HCT116 (cell line): ENCODE data around the gene C1orf105. TPM values are rescaled to one million over a fixed set of nuclear protein-coding genes. Genes with fewer than 3 reads are reported as not detected.

Source experiments
- ATAC-seq: fragments of 200-7000 bp; cut with Tn5 transposase; 2 replicates; pipeline ENCODE4 v1.9.1; 2020; ENCODE audit warnings: mild to moderate bottlenecking, moderate library complexity
- BruUV-seq: library from RNA; stranded (reverse); fragments of 400-500 nt; replicated peaks from 2 replicates; lab custom pipeline; 2021; lab: Mats Ljungman, UMichigan
- CTCF ChIA-PET: fragments of 300-600 bp; sonication (Branson Sonifier 250); formaldehyde crosslinking; loops from one replicate; lab custom pipeline; 2021; ENCODE audit warnings: antibody characterized with exemption; lab: Charles Lee
- POLR2A ChIA-PET: fragments of 300-600, 350-600 bp; sonication (Branson Sonifier 250); formaldehyde crosslinking; loops from one replicate; lab custom pipeline; 2021; ENCODE audit warnings: antibody characterized with exemption; lab: Charles Lee
- RAD21 ChIA-PET, 2 experiments: fragments of 300-600 bp; sonication (Branson Sonifier 250); formaldehyde crosslinking; loops; one replicate each; lab custom pipeline; 2023; ENCODE audit warnings: low total read pairs in 2 of 2; ENCODE audit not compliant: uncharacterized antibody in 2 of 2, unreplicated experiment in 2 of 2, low non-redundant PET in 1 of 2; lab: Charles Lee
- DNase-seq: peaks from one replicate; pipeline ENCODE4 v3.0.0-alpha.2; 2010; ENCODE audit warnings: low read depth, low spot score
- H2AFZ ChIP-seq: fragments of 200-600 bp; shearing (Covaris generic), sonication (generic); 2 replicates; pipeline ENCODE4 v1.6.1; 2017; ENCODE audit warnings: low read depth, mixed run types, mixed read lengths, antibody characterized with exemption, low read length; ENCODE audit not compliant: poor library complexity, severe bottlenecking
- H3K27ac ChIP-seq: 2 replicates; pipeline ENCODE4 v1.5.1; 2012; ENCODE audit warnings: low read depth, low read length
- H3K27me3 ChIP-seq: fragments of 200-600 bp; sonication (generic); 2 replicates; pipeline ENCODE4 v1.6.1; 2016; ENCODE audit warnings: mixed run types, low read length, mixed read lengths; ENCODE audit not compliant: insufficient read depth
- H3K36me3 ChIP-seq, 2 experiments: fragments of 200-500 bp in 1 of 2; fragments of 200-600 bp in 1 of 2; sonication (Bioruptor generic) in 1 of 2; sonication (generic) in 1 of 2; 2 replicates each; pipeline versions ENCODE4 v1.5.1 to v1.6.1; 2014 to 2016; ENCODE audit warnings: low read length in 2 of 2, inconsistent platforms in 1 of 2, mixed read lengths in 1 of 2, mixed run types in 1 of 2; ENCODE audit not compliant: insufficient read depth in 2 of 2, control insufficient read depth in 1 of 2
- H3K4me1 ChIP-seq, 2 experiments: fragments of 200-600 bp in 1 of 2; sonication (generic) in 1 of 2; 2 replicates each; pipeline versions ENCODE4 v1.5.1 to v1.6.1; 2012 to 2017; ENCODE audit warnings: low read length in 2 of 2, inconsistent platforms in 1 of 2, mild to moderate bottlenecking in 1 of 2, mixed read lengths in 1 of 2, mixed run types in 1 of 2, moderate library complexity in 1 of 2; ENCODE audit not compliant: insufficient read depth in 2 of 2, control insufficient read depth in 1 of 2
- H3K4me2 ChIP-seq: fragments of 200-600 bp; sonication (generic); 2 replicates; pipeline ENCODE4 v1.6.1; 2017; ENCODE audit warnings: mixed run types, low read length, mixed read lengths
- H3K4me3 ChIP-seq, 2 experiments: fragments of 200-600 bp in 1 of 2; sonication (generic) in 1 of 2; replicated peaks in 1 of 2; 2 replicates each; pipeline ENCODE4 v1.5.1; 2011 to 2016; ENCODE audit warnings: low read length in 2 of 2, control low read depth in 1 of 2, low read depth in 1 of 2, mild to moderate bottlenecking in 1 of 2, mixed read lengths in 1 of 2, mixed run types in 1 of 2
- H3K79me2 ChIP-seq: fragments of 200-600 bp; sonication (generic); 2 replicates; pipeline ENCODE4 v1.6.1; 2017; ENCODE audit warnings: mild to moderate bottlenecking, mixed run types, low read length, moderate library complexity, mixed read lengths; ENCODE audit not compliant: insufficient read depth
- H3K9ac ChIP-seq: fragments of 200-600 bp; sonication (generic); 2 replicates; pipeline ENCODE4 v1.6.1; 2016; ENCODE audit warnings: low read length, mixed read lengths
- H3K9me2 ChIP-seq: fragments of 200-600 bp; sonication (generic), shearing (Covaris generic); 2 replicates; pipeline ENCODE4 v1.6.1; 2017; ENCODE audit warnings: mixed run types, mild to moderate bottlenecking, moderate library complexity; ENCODE audit not compliant: insufficient read depth
- H3K9me3 ChIP-seq, 2 experiments: fragments of 200-500 bp in 1 of 2; fragments of 200-600 bp in 1 of 2; sonication (Bioruptor generic) in 1 of 2; sonication (generic) in 1 of 2; 2 replicates each; pipeline ENCODE4 v1.6.1; 2014 to 2017; ENCODE audit warnings: low read length in 2 of 2, mixed read lengths in 2 of 2, inconsistent platforms in 1 of 2, low read depth in 1 of 2, mild to moderate bottlenecking in 1 of 2, mixed run types in 1 of 2, moderate library complexity in 1 of 2; ENCODE audit not compliant: control insufficient read depth in 1 of 2, insufficient read depth in 1 of 2
- H4K20me1 ChIP-seq: fragments of 200-600 bp; sonication (generic), shearing (Covaris generic); 2 replicates; pipeline ENCODE4 v1.6.1; 2017; ENCODE audit warnings: mixed run types, mild to moderate bottlenecking, moderate library complexity; ENCODE audit not compliant: insufficient read depth
- ATF3 ChIP-seq: IDR thresholded peaks from 2 replicates; pipeline ENCODE4 v1.6.1; 2012
- CEBPB ChIP-seq: IDR thresholded peaks from 2 replicates; pipeline ENCODE4 v1.6.1; 2012; ENCODE audit warnings: low read depth
- ELF1 ChIP-seq: IDR thresholded peaks from 2 replicates; pipeline ENCODE4 v1.6.1; 2012; ENCODE audit warnings: low read depth, borderline replicate concordance
- EZH2phosphoT487 ChIP-seq: fragments of 200-600 bp; IDR thresholded peaks from 2 replicates; pipeline ENCODE4 v1.6.1; 2018; ENCODE audit warnings: antibody characterized with exemption, borderline replicate concordance
- FOSL1 ChIP-seq: IDR thresholded peaks from 2 replicates; pipeline ENCODE4 v1.6.1; 2012; ENCODE audit warnings: low read depth
- JUND ChIP-seq: IDR thresholded peaks from 2 replicates; pipeline ENCODE4 v1.6.1; 2012
- MAX ChIP-seq: IDR thresholded peaks from 2 replicates; pipeline ENCODE4 v1.6.1; 2012
- POLR2AphosphoS5 ChIP-seq: IDR thresholded peaks from 2 replicates; pipeline ENCODE4 v1.6.1; 2011; ENCODE audit warnings: mild to moderate bottlenecking, low read depth, low read length, moderate library complexity
- REST ChIP-seq: IDR thresholded peaks from 2 replicates; pipeline ENCODE4 v1.6.1; 2012; ENCODE audit warnings: low read depth
- SIN3A ChIP-seq: IDR thresholded peaks from 2 replicates; pipeline ENCODE4 v1.6.1; 2012; ENCODE audit warnings: low read depth
- SP1 ChIP-seq: IDR thresholded peaks from 2 replicates; pipeline ENCODE4 v1.6.1; 2012; ENCODE audit warnings: low read depth
- SRF ChIP-seq: IDR thresholded peaks from 2 replicates; pipeline ENCODE4 v1.6.1; 2012; ENCODE audit warnings: low read depth
- TCF7L2 ChIP-seq: IDR thresholded peaks from 2 replicates; pipeline ENCODE4 v1.7.0; 2011; ENCODE audit warnings: borderline replicate concordance, inconsistent platforms; ENCODE audit not compliant: insufficient read depth, insufficient read length; ENCODE audit errors: extremely low read depth
- YY1 ChIP-seq: IDR thresholded peaks from 2 replicates; pipeline ENCODE4 v1.6.1; 2011; ENCODE audit warnings: low read length, low read depth, moderate library complexity, mild to moderate bottlenecking; ENCODE audit not compliant: insufficient replicate concordance; ENCODE audit errors: extremely low read depth
- ZFX ChIP-seq: fragments of 450-650 bp; IDR thresholded peaks from 2 replicates; pipeline ENCODE4 v1.6.1; 2017
- ZNF274 ChIP-seq: fragments of 200-500 bp; sonication (Bioruptor generic); IDR thresholded peaks from 2 replicates; pipeline ENCODE4 v1.6.1; 2014; ENCODE audit warnings: mild to moderate bottlenecking, low read depth, low read length, inconsistent platforms
- intact Hi-C: fragments of 100-400 bp; cut with micrococcal nuclease; formaldehyde crosslinking; loops from 2 replicates; pipeline ENCODE4 v1.10.0; 2022
- total RNA-seq: library from RNA; stranded (reverse); gene quantifications from one replicate; pipeline ENCODE4 v1.2.1, GENCODE V29; 2021; ENCODE audit not compliant: unreplicated experiment
- TF ChIP-seq, protein P1 (sequence below), 3 experiments: fragments of 200-600 bp in 1 of 3; sonication (generic) in 1 of 3; IDR thresholded peaks in 2 of 3; conservative IDR thresholded peaks in 1 of 3; 2 replicates each; pipeline ENCODE4 v1.5.1; 2012 to 2017; ENCODE audit warnings: low read depth in 2 of 3, low read length in 2 of 3, antibody characterized with exemption in 1 of 3, borderline replicate concordance in 1 of 3, control low read depth in 1 of 3, mild to moderate bottlenecking in 1 of 3, mixed read lengths in 1 of 3, mixed run types in 1 of 3, moderate library complexity in 1 of 3; ENCODE audit not compliant: insufficient read depth in 1 of 3

The C1orf105 gene
- total RNA-seq, 1 experiment from 2014 or later: not detected

- Histone ChIP-seq H3K9ac (no peak overlapping the region), H3K36me3 (no peaks in the 10 kb centered on the region), H3K27ac (no peak overlapping the region), H2AFZ (no peak overlapping the region), H3K27me3 (no peaks in the 10 kb centered on the region), H4K20me1 (no peaks in the 10 kb centered on the region), H3K9me3 (no peaks in the 10 kb centered on the region), H3K4me3 (no peak overlapping the region), H3K9me2 (no peaks in the 10 kb centered on the region)
- RAD21 ChIA-PET: no interaction called here
- no peak for DNase-seq
- BruUV-seq: no TSS peak
- CTCF ChIA-PET: no interaction called here
- POLR2A ChIA-PET: no interaction called here
- ATAC-seq: no peak
- intact Hi-C loops: no loop called here
- no peak for TF ChIP-seq SRF
- no peak for TF ChIP-seq ATF3
- TF ChIP-seq YY1: no peak
- TF ChIP-seq FOSL1: no peak
- no peak for TF ChIP-seq EZH2phosphoT487
- no peak for TF ChIP-seq TCF7L2
- TF ChIP-seq CEBPB: no peak
- no peak for TF ChIP-seq ZFX
- TF ChIP-seq ELF1: no peak
- TF ChIP-seq, all 23 proteins: peak for 0
- H3K4me1 ChIP-seq: no peaks in the 10 kb centered on the region
- H3K79me2 ChIP-seq: no peaks in the 10 kb centered on the region
- H3K4me2 ChIP-seq: no peak overlapping the region
These were observed 4.9 kb downstream of the C1orf105 start for GRCh38 chr1:172425339-172425738.

GRCh38 chr1:172427191-172427590, 6.7 kb downstream of the C1orf105 start:
- no peaks in the 10 kb centered on the region for H3K4me1 ChIP-seq
- DNase-seq (no peak), ATAC-seq (no peak)
- H3K4me3 ChIP-seq: no peak overlapping the region
- H4K20me1 ChIP-seq: no peaks in the 10 kb centered on the region
- no peaks in the 10 kb centered on the region for H3K9me2 ChIP-seq
- intact Hi-C loops: no loop called here
- H3K27me3 ChIP-seq: no peaks in the 10 kb centered on the region
- H3K36me3 ChIP-seq: no peaks in the 10 kb centered on the region
- H3K9me3 ChIP-seq: no peaks in the 10 kb centered on the region
- no peak overlapping the region for H3K9ac ChIP-seq
- H3K79me2 ChIP-seq: no peaks in the 10 kb centered on the region
- ChIA-PET RAD21 (no interaction called here), CTCF (no interaction called here), POLR2A (no interaction called here)
- no peak overlapping the region for H3K27ac ChIP-seq
- H2AFZ ChIP-seq: no peak overlapping the region
- no peak overlapping the region for H3K4me2 ChIP-seq
- BruUV-seq: no TSS peak
- TF ChIP-seq MAX: no peak
- TF ChIP-seq TCF7L2: no peak
- TF ChIP-seq REST: no peak
- TF ChIP-seq ZNF274: no peak
- TF ChIP-seq, protein P1, sequence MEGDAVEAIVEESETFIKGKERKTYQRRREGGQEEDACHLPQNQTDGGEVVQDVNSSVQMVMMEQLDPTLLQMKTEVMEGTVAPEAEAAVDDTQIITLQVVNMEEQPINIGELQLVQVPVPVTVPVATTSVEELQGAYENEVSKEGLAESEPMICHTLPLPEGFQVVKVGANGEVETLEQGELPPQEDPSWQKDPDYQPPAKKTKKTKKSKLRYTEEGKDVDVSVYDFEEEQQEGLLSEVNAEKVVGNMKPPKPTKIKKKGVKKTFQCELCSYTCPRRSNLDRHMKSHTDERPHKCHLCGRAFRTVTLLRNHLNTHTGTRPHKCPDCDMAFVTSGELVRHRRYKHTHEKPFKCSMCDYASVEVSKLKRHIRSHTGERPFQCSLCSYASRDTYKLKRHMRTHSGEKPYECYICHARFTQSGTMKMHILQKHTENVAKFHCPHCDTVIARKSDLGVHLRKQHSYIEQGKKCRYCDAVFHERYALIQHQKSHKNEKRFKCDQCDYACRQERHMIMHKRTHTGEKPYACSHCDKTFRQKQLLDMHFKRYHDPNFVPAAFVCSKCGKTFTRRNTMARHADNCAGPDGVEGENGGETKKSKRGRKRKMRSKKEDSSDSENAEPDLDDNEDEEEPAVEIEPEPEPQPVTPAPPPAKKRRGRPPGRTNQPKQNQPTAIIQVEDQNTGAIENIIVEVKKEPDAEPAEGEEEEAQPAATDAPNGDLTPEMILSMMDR (IDR thresholded peaks at IDR 0.05 in 2 of 3, conservative IDR thresholded peaks at IDR 0.05 in 1 of 3; ENCODE audit: borderline replicate concordance in 1 of 3, insufficient read depth in 1 of 3, low read depth in 2 of 3, low read length in 2 of 3): no peak
- TF ChIP-seq ZFX: no peak
- TF ChIP-seq SIN3A: no peak
- no peak for TF ChIP-seq POLR2AphosphoS5
- TF ChIP-seq JUND: no peak
- no peak for TF ChIP-seq SP1
- TF ChIP-seq CEBPB: no peak
